OCI-LY3 (cell line): ENCODE results near the gene FRMD7.
"Not testable (repeated sequence)": the region's sequence is repeated elsewhere in the genome, so short reads cannot be mapped to it uniquely, and the experiment has no call there.

ENCODE experiments used
- H2AFZ ChIP-seq: fragments of 200-600, 300-600 bp; shearing (Covaris generic); 2 replicates; pipeline ENCODE4 v1.6.0; 2014; ENCODE audit warnings: antibody characterized with exemption, low read depth, low read length
- H3K27ac ChIP-seq: fragments of 200-600, 300-600 bp; sonication (generic); 2 replicates; pipeline ENCODE4 v1.5.1; 2014; ENCODE audit warnings: mild to moderate bottlenecking, low read length, moderate library complexity, mixed read lengths
- H3K27me3 ChIP-seq: fragments of 200-600, 300-600 bp; sonication (generic); 2 replicates; pipeline ENCODE4 v1.6.1; 2014; ENCODE audit warnings: low read depth, low read length, mixed read lengths
- H3K36me3 ChIP-seq: fragments of 200-600, 300-600 bp; sonication (generic); replicated peaks from 2 replicates; pipeline ENCODE3; 2014; ENCODE audit warnings: low read depth, low read length, mixed read lengths
- H3K4me1 ChIP-seq: fragments of 300-600, 200-600 bp; sonication (generic); 2 replicates; pipeline ENCODE4 v1.6.1; 2014; ENCODE audit warnings: low read length, mixed read lengths
- H3K4me2 ChIP-seq: fragments of 200-600, 300-600 bp; sonication (generic); 2 replicates; pipeline ENCODE4 v1.6.1; 2014; ENCODE audit warnings: low read length, mixed read lengths
- H3K4me3 ChIP-seq: fragments of 300-600, 200-600 bp; sonication (generic); 2 replicates; pipeline ENCODE4 v1.5.1; 2014; ENCODE audit warnings: antibody characterized with exemption, mild to moderate bottlenecking, low read length, moderate library complexity
- H3K79me2 ChIP-seq: fragments of 300-600, 200-600 bp; shearing (Covaris generic); 2 replicates; pipeline ENCODE4 v1.6.1; 2014; ENCODE audit warnings: mild to moderate bottlenecking, low read length, mixed read lengths
- H3K9ac ChIP-seq: fragments of 300-600, 200-600 bp; shearing (Covaris generic); 2 replicates; pipeline ENCODE4 v1.6.0; 2014; ENCODE audit warnings: mild to moderate bottlenecking, low read length, moderate library complexity
- H3K9me3 ChIP-seq: fragments of 200-600, 300-600 bp; shearing (Covaris generic); 2 replicates; pipeline ENCODE4 v1.6.1; 2014; ENCODE audit warnings: low read length, mixed read lengths; ENCODE audit not compliant: insufficient read depth
- H4K20me1 ChIP-seq: fragments of 200-600, 300-600 bp; sonication (generic); 2 replicates; pipeline ENCODE4 v1.6.1; 2016; ENCODE audit warnings: low read length, mixed read lengths; ENCODE audit not compliant: insufficient read depth
- EZH2phosphoT487 ChIP-seq: fragments of 200-600 bp; shearing (Covaris generic); IDR thresholded peaks from 2 replicates; pipeline ENCODE4 v1.6.1; 2018; ENCODE audit warnings: antibody characterized with exemption, mixed run types, low read depth
- TF ChIP-seq, protein P1 (sequence below): fragments of 200-600, 300-600 bp; sonication (generic); IDR thresholded peaks from 2 replicates; pipeline ENCODE4 v1.5.1; 2014; ENCODE audit warnings: antibody characterized with exemption, low read length, low read depth

FRMD7 gene

DNA sequence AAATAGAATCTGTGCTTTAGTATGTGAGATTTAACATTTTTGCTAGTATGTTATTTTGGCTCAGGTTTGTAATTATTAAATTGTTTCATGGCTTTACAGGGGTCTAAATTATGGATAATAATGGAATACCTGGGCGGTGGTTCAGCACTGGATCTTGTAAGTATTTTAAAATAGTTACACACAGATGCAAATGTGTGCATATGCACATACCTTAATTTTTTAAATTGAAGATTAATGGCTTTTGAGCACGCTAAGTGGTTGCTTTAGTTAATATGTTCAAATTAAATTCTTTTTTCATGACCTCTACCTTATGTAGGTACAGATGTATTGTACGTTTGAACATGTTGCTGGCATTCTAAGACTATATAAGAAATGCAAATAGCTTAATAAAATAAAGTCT, 64.5 kb downstream of the FRMD7 start:
- 0 out of 2 replicates have a peak, but pooled peaks cover 4% of the 10 kb centered on the region for H3K4me1 ChIP-seq
- H3K4me3 ChIP-seq = no peak overlapping the region
- peaks cover 3% of the 10 kb centered on the region for H3K36me3 ChIP-seq
- H3K4me2 ChIP-seq = no peak overlapping the region
- TF ChIP-seq, protein P1, sequence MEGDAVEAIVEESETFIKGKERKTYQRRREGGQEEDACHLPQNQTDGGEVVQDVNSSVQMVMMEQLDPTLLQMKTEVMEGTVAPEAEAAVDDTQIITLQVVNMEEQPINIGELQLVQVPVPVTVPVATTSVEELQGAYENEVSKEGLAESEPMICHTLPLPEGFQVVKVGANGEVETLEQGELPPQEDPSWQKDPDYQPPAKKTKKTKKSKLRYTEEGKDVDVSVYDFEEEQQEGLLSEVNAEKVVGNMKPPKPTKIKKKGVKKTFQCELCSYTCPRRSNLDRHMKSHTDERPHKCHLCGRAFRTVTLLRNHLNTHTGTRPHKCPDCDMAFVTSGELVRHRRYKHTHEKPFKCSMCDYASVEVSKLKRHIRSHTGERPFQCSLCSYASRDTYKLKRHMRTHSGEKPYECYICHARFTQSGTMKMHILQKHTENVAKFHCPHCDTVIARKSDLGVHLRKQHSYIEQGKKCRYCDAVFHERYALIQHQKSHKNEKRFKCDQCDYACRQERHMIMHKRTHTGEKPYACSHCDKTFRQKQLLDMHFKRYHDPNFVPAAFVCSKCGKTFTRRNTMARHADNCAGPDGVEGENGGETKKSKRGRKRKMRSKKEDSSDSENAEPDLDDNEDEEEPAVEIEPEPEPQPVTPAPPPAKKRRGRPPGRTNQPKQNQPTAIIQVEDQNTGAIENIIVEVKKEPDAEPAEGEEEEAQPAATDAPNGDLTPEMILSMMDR = no peak
- TF ChIP-seq EZH2phosphoT487 = no peak
- H3K9ac ChIP-seq = no peak overlapping the region
- no peaks in the 10 kb centered on the region for H3K27me3 ChIP-seq
- H3K27ac ChIP-seq = no peak overlapping the region
- H3K9me3 ChIP-seq = no peaks in the 10 kb centered on the region
- no peaks in the 10 kb centered on the region for H4K20me1 ChIP-seq
- no peaks in the 10 kb centered on the region for H3K79me2 ChIP-seq
- no peak overlapping the region for H2AFZ ChIP-seq

DNA sequence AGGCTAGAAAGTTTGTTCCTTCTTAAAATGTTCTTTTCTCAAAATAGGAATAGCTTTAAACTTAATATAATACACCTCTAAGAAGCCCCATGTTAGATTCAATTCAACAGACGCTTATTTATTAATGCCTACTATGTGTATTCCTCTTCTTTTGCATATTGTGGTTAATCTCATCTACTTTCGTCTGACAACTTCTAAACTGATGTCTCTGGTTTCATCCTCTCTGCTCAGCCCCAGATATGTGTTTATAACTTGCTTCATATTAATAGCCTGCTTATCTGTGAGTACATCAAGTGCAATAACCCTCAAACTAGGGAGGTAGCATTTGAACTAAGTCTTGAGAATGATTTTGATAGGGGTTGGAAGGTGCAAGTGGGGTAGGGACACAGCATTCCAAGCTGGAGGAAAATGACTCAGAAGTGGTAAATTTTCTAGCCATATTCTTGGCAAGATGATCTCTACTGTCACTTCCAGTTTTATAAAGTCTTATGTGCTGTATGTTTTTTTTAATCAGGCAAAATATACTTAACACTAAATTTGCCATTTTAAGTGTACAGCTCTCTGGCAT, 67.8 kb downstream of the FRMD7 start:
- no peak overlapping the region for H3K4me2 ChIP-seq
- no peaks in the 10 kb centered on the region for H3K27me3 ChIP-seq
- peaks cover 3% of the 10 kb centered on the region for H3K36me3 ChIP-seq
- H4K20me1 ChIP-seq = no peaks in the 10 kb centered on the region
- H3K79me2 ChIP-seq = no peaks in the 10 kb centered on the region
- H3K4me1 ChIP-seq = 0 out of 2 replicates have a peak, but pooled peaks cover 4% of the 10 kb centered on the region
- no peak overlapping the region for H3K27ac ChIP-seq
- H3K4me3 ChIP-seq = no peak overlapping the region
- no peaks in the 10 kb centered on the region for H3K9me3 ChIP-seq
- no peak overlapping the region for H3K9ac ChIP-seq
- TF ChIP-seq, protein P1 = no peak
- no peak for TF ChIP-seq EZH2phosphoT487
- H2AFZ ChIP-seq = no peak overlapping the region

DNA sequence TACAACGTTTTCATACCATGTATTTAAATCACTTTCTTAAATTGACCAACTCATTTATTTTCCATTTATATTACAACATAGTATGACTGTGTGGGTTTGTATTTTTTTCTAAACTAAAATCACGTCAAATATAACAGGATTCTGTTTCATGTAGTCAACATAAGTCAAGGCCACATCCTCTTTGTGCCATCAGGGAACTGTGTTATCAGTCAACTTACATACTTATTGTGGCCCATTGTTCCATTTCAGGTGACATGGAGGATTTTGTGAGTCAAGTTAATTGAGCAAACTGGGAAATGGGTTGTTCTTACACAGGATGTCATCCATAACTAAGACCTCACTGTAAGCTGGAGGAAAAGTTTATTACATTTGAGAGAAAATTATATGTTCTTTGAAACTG, 68.8 kb downstream of the FRMD7 start:
- no peak overlapping the region for H3K4me2 ChIP-seq
- H3K9ac ChIP-seq = no peak overlapping the region
- TF ChIP-seq, protein P1 = no peak
- no peaks in the 10 kb centered on the region for H3K9me3 ChIP-seq
- 0 out of 2 replicates have a peak, but pooled peaks cover 4% of the 10 kb centered on the region for H3K4me1 ChIP-seq
- H3K4me3 ChIP-seq = no peak overlapping the region
- H3K27ac ChIP-seq = no peak overlapping the region
- no peaks in the 10 kb centered on the region for H3K27me3 ChIP-seq
- H4K20me1 ChIP-seq = no peaks in the 10 kb centered on the region
- H3K79me2 ChIP-seq = no peaks in the 10 kb centered on the region; the same call in 1 of the 2 replicates
- no peak overlapping the region for H2AFZ ChIP-seq
- H3K36me3 ChIP-seq = peaks cover 4% of the 10 kb centered on the region

DNA sequence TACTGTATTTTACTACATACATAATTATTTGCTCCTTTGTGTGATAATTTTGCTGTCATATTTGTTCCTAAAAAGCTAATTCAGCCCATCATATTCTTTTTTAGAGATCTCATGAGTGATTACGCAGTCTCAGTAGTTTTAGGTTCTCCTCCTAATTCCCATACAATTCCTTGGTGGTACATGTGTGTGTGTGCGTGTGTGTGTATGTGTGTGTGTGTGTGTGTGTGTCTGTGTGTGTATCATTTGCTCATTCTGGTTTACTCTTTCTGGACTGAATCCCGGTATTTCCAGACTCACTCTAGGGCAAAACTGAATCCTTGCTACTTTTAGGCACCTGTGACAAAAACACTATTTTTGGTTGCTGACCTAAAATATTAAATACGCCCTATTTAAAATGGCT, 69.8 kb downstream of the FRMD7 start:
- H3K9me3 ChIP-seq = no peaks in the 10 kb centered on the region
- no peak overlapping the region for H3K4me3 ChIP-seq
- peaks cover 4% of the 10 kb centered on the region; the same call in 1 of the 2 replicates for H3K79me2 ChIP-seq
- H2AFZ ChIP-seq = no peak overlapping the region
- H3K27ac ChIP-seq = no peak overlapping the region
- no peaks in the 10 kb centered on the region; the same call in 1 of the 2 replicates for H4K20me1 ChIP-seq
- H3K4me2 ChIP-seq = no peak overlapping the region
- H3K36me3 ChIP-seq = peaks cover 4% of the 10 kb centered on the region
- no peaks in the 10 kb centered on the region for H3K27me3 ChIP-seq
- TF ChIP-seq, protein P1 = no peak
- TF ChIP-seq EZH2phosphoT487 = no peak
- H3K4me1 ChIP-seq = 0 out of 2 replicates have a peak, but pooled peaks cover 4% of the 10 kb centered on the region
- H3K9ac ChIP-seq = no peak overlapping the region

DNA sequence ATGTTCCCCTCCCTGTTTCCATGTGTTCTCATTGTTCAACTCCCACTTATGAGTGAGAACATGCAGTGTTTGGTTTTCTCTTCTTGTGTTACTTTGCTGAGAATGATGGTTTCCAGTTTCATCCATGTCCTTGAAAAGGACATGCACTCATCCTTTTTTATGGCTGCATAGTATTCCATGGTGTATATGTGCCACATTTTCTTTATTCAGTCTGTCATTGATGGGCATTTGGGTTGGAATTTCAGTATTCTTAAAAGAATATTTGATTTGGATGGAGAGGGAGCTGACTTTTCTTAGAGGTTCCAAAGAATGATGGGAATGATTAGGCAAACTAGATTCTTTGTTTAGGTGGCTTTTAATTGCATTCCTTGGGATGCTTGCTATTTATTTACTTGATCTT, 76.0 kb downstream of the FRMD7 start:
- H3K4me3 ChIP-seq, H3K27me3 ChIP-seq, H3K9ac ChIP-seq, H4K20me1 ChIP-seq, H3K4me1 ChIP-seq, H2AFZ ChIP-seq, H3K9me3 ChIP-seq, H3K27ac ChIP-seq, H3K36me3 ChIP-seq, H3K4me2 ChIP-seq: not testable (repeated sequence)
- H3K79me2 ChIP-seq = peaks cover 22% of the 10 kb centered on the region; the same call in 1 of the 2 replicates
